ENCODE measurements around the gene MRPL23.

Gene MRPL23

DNA sequence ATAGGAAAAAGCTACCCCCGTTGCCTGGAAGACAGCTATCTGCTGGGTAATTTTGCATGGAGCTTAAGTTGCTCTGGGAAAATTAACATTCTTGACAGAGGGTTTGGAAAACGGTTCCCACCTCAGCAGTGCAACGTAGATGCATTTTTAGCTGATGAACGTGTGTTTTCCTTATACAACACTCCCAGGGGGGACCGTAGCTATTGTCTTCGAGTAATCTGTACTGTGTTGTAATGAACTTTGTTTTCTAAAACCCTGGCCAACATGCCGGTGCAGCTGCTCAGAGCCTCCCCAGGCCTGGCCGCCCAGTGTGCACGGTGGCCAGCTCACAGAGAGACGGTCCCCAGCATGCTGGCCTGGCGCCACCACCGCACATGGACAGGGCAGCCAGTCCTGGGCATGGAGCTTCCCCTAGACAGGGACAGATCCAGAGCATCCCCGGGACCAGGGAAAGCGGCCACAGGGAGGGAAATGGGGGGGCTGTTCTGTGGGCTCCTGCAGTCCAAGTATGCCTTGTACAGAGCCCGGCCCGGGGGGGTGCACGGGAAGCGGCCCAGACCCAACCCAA is 25.5 kb upstream of the MRPL23 start:
- DNase-seq = no peak

DNA sequence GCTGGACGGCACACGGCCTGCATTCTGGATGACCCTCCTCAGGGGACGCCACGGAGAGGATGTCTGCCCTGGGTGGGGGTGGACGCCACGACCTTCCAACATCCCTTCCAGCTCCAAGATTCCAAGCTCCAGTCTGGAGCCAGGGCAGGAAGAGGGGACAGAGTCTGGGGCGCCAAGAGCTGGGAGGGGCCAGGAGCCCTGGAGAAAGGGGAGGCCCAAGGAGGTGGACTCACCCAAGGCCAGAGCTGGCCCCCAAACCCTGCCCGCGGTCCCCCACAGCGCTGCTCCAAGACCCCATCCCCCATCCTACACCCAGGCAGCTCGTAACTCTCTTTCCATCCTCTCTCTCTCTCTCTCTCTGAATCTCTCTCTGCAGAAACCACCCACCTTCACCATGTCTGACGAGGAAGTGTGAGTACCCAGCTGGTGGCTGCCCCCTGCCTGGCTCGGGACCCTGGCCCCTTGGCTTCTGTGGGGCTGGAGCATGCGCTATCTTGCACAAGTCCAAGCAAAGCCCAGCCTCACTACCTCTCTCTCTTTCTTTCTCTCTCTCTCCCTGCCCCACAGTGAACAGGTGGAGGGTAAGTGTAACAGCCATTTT is 24.6 kb upstream of the MRPL23 start:
- no peak for DNase-seq

DNA sequence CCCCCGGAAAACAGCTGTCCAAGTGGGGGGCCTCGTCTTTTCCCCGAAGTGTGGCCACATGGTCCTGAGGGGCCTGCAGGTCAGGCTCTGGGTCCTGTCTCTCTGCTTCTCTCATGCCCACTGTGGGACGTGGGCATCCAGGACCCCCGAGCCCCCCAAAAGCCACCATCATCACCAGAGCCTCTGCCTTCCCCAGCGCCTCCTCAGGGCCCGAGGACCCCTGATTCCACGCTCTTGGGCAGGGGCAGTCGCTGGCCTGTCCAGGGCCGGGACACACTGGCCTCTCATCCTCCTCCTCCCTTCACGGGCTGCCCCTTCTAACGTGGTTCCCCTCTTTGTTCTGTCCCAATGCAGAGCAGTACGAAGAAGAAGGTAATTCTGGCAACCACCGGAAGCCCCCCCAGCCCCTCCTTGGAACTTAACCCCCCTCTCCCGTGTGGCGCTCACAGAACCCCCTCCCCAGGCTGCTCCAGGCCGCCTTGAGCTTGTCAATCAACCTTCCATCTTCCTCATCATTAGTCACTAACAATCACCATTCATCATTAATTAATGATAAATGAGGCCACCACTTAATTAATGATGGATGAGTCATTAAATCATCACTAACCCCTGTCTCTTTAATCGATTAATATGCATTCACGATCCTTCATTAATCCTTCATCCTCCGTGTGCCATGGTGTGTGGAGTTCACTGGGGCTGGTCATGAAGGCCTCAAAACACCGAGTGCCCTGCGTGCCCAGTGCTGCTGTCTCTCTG is 23.8 kb upstream of the MRPL23 start:
- no peak for DNase-seq

DNA sequence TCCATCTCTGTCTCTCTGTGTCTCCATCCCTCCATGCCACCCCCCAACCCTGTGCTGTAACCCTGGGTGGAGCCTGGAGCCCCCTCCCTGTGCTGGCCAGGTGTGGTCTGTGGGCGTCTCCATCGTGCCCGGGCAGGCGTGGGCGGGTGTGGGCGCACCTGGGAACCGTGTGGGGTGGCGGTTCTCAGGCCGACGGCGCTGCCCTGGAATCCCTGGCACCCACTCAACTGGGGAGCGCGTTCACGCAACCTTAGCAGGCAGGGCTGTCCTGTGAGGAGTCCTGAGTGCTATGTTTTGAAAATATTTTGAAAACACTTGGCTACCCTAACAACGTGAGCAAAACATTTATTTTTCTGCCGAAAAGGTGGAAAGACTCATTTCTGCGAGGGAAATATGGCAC is 23.0 kb upstream of the MRPL23 start:
- no peak for DNase-seq

DNA sequence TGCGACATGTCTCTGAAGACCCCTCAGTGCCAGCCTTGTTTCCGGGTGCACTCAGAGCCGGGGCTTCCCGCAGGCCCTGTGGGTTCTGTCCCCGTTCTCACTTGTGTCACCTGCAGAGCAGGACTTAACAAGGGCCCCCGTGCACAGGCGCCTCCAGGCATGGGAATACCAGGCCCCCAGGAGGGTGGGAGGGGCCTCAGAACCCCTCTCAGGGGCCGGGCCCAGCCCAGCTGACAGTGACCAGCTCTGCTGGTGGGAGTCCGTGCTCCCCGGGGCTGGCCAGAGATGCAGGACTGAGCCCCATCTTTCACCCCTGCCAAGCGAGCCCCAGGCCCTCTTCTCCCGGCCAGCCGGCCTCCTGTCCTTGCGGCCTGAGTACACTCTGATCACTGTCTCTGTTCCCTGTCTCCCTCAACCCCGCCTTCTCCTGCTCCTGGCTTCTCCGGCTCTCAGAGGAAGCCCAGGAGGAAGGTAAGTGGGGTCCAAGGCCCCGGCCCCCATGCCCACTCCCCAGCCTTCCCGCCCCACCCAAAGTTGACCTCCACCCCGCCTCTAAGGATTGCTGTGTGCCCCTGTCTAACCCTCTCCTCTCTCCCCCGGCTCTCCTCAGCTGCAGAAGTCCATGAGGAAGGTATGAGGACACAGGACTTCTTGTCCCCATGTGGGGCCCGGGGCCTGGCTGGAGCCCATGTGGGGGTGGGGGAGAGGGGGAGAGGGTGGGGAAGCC is 22.3 kb upstream of the MRPL23 start:
- no peak for DNase-seq

DNA sequence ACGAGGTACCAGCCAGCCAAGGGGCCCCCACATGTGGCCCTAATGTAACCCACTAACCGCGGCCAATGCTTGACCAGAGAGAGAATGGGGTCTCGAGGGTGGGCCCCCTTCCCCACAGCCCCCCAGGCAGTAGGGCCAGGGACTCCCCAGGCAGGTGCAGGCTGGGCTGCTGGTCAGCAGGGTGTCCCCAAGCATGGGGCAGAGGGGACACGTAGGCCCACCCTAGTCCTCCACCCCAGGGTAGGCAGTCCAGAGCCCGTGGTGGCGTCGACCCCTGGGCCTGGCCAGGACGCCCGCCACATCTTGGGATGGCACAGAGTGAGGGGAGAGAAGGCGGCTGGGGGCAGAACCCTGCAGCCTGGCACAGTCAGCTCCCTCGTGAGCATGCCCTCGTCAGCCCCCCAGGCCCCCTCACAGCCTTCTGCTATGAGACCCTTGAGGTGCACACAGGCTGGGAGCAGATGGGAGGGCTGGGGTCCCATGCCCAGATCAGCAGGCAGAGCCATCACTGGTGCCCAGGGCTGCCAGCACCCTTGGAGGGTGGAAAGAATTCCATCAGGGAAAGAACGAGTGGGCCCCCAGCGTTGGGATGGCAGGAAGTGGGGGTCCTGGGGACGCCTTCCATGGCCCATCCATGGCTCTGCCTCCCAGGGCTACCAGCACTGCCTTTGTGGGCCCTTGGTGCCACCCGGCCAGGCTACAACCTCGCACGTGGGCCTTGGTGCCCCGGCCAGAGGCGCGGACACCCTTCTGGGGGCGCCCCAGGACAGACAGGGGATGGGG is 21.6 kb upstream of the MRPL23 start:
- no peak for DNase-seq

DNA sequence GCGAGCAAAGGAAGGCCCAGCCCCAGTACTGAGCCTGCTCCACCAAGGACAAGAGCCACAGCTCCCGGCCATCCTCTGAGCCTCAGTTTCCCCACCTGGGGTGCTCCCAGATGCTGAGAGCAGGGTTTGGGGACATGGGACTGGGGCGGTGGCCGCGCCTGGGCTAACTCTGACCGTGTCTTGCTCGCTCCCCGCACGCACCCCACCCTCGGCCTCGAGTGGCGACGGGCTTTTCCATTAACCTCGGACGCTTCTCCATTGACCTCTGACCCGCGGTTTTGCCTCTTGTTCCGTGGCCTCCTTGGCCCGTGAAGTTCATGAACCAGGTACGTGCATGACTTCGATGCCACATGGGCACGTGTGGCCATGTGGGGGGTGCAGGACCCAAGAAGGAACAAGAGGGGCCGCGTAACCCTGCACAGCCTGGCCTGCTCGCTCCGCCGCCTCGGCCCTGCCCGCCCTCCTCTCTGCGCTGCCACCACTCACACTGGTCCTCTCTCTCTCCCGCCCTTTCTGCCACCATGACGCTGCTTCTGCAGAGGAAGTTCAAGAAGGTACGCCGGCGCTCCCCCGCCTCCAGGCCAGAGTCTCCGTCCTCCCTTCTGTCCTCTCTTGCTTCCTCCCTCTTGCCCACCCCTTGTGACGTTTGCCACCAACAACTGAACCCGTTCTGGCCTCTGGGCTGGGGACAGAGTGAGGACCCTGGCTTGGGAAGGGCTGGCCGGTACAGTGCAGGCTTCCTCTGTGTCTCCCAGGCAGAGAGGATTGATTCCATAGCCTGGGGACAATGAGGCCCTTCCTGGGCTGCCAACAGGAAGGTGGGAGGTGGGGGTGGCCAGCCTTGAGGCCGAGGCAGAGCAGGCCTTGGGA is 20.7 kb upstream of the MRPL23 start:
- no peak for DNase-seq

DNA sequence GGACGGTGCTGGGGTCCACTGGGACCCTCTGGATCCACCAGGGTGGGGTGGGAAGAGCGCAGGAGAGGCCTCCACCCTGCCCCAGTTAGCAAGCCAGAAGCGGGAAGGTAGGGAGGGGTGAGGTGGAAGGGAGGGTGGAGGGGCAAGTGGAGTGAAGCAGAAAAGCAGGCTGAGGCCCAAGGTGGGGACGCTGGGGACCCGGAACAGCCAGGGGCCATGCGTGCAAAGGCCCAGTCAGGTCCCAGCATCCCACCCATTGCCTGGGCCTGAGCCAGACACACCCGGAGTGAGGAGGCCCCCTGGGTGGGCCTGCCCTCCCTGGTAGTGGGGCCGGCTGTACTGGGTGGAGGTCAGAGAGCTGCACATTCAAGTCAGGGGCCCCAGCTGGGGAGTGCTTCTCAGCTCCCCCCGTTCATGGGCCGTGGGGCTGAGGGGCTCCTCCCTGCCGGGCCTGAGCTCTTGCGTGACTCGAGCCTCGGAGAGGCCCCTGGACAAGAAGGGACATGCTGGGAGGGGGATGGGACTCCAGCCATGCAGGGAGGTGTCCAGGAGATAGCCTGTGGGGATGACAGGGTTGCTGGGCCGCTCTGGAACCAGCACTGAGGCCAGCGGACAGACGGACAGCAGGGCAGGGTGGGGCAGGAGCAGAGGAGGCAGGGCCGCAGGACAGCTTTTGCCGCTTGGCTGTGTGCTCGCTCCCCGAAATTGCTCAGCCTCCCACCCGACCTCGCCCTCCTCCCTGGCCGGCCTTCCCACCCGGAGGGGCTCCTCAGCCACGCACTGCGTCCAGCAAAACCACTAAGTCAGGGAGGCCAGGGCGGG is 19.9 kb upstream of the MRPL23 start:
- no peak for DNase-seq

DNA sequence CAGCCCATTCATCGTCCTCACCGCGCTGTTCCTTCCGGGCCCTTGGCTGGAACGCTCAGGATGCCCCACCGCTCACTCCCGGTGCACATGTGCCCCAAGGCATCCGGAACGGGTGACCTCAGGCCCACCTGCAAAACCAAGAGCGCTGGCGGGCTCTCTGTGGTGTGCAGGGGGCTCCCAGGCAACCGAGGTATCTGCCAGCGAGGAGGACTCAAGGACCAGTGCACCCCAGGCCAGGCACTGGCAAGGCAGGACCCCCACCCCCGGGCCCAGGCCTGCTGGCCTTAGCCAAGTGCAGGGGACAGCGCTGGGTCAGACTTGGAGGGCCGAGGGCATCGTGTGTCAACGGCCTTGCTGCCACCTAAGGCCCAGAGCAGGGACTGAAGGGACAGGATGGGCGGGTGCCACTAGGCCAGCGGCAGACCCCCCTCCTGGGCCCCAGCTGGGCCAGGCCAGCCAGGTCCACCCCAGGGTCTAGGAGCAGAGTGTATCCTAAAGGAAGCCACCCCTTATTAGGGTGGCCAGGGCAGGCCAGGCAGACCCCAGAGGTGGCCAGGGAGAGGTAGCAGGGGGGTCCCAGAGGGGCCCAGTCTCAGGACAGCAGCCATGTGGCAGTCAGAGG is 19.2 kb upstream of the MRPL23 start:
- no peak for DNase-seq

DNA sequence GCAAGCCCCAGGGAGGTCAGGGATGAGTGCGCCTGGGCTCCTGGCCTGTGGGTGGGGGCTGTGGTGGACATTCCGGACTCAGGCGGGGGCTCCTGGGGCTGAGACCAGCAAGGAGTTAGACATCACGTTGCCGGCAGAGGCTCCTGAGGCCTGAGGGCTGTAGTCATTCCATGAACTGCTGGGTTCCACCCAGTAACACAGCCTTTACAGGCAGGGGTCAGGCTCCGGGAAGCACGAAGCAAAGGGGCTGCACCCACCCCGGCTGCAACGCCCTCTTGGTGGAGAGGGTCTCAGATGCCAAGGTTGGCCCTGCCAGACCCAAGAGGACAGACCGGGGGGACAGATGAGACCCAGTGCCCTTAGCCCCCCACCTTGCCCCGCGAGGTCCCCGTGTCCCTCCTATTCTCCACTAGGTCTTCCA is 18.7 kb upstream of the MRPL23 start:
- no peak for DNase-seq

DNA sequence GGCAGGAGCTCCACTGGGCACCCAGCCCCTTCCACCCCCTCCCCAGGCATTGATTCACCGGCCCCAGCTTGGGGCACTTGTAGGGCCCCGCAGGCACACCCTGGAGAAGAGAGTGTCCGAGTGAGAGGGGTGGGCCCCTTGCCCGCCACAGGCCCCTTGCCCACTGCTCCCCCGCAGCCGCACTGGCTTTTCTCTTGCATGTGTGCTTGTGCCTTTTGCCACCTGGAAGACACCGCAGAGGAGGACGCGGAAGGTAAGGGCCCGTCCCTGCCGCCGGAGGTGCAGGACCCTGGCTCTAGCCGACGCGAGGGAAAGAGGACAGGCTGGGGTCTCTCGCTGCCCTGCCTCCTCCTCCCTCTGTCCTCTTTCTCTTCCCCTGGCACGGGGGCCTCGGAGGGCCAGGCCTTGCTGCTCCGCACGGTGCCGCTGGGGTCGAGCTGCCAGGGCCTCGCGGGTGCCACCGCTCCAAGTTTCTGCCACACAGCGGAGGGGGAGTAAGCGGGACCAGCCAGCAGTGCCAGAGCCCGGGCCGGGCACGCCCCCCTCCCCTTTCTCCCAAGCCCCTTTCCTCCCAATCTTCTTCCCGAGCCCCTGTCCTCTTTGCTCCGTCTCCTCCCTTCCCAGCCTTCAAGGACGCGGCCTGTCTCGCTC is 18.1 kb upstream of the MRPL23 start:
- DNase-seq = no peak

DNA sequence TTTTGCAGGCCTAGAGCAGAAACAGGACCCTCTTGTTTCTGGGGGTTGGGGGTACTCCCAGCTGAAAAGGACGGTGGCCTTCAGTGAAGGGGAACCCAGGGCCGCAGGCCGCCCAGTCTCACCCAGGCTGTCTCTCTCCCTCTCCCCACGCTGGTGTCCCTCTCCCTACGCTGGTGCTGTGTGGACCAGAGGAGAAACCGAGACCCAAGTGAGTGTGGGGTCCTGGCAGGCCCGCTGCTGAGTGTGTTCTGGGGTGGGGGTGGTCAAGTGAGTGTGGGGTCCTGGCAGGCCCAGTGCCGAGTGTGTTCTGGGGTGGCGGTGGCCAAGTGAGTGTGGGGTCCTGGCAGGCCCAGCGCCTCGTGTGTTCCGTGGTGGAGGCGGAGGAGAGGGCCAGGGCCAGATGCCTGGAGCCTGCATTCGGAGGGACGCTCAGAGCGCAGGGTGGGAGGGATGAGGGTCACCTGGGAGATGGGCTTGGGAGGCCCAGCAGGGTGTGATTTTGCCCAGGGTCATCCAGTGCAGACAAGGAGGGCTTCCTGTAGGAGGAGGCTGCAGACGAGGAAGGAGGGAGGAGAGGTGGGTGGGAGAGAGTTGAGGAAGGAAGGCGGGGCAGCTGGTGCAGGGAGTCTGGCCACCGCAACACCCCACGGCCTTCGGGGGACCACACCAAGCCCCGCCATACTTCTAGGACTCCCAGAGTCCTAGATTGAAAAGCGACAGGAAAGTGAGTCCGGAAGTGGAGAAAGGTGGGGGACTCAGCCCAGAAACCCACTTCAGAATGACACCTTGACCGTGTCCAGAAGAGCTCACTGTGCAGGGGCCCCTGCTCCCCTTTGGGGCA is 17.3 kb upstream of the MRPL23 start:
- no peak for DNase-seq

DNA sequence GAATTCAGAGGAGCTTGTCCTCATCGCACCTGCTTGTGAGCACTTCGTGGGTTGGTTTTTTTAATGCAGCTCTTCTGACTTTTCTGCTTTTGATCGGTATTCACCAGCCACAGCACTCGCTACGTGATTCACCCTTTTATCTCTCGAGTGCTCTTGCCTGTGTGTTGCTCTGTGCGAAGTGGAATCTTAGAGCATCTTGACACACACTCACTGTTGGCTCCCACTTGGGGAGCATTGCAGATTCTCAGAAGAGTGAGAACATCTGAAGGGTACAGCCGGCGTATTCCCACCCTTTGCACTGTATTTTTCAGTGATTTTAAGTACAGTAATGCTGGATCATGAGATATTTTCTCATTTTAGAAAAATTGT is 16.7 kb upstream of the MRPL23 start:
- DNase-seq = no peak

DNA sequence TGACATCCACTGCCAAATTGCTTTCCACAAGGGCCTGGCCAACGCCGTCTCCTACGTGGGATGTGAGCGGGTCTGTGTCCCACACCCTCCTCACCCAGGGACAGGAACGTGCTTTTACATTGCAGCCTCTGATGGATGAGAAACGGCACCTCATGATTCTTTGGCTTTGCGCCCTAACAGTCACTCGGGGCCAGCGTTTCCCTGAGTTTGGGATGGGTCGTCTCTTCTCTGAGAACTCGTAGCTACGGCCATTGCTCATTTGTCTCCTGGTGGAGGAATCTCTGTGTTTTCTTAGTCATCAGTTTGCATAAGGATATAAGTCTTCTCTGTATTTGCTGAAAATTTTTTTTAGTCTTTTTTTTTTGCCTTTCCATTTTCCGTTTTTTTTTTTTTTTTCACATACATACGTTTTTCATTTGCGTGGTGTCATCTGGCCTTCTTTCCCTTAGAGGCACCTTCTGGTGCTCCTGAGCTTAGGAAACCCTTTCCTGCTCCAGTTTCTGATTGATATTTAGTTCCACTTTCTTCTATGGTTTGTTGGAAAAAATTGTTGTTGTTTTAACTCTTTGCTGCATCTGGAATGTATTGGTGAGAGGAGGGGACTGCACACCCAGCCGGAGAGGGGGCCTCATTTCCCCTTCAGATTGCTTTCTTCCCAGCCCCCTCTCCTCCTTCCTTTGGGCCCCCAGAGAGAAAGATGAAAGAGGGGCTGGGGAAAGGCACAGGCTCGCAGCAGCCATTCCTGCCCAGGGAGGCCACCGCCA is 15.6 kb upstream of the MRPL23 start:
- DNase-seq = no peak

DNA sequence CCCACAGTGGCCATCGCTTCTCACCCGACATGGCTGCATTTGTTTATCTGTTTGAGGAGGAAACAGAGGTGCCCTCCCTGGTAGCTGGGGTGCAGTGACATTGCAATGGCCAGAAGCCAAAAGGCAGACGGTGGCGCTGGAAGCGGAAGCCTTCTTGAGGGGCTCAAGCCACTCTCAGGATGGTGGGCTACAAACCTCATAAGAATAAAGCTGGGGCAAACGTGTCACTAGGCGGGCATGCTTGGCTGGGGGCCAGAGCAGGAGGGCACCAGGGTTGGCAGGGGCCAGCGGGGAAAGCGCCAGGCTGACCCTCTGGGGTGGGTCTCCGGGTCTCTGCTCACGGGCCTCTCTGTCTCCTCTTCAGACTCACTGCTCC is 15.0 kb upstream of the MRPL23 start:
- DNase-seq = no peak

DNA sequence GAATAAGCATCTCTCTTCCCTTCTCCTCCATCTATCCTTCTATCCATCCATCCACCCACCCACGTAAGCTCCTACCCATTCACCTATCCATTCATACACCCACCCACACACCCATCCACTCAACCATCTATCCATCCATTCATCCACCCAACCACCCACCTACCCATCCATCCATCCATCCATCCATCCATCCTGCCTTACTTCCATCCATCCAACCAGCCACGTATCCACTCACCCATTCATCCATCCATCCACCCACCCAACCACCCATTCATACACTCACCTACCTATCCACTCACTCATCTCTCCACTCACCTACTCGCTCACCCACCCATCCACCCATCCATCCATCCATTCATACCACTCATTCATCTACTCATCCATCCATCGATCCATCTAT is 14.5 kb upstream of the MRPL23 start:
- no peak for DNase-seq

DNA sequence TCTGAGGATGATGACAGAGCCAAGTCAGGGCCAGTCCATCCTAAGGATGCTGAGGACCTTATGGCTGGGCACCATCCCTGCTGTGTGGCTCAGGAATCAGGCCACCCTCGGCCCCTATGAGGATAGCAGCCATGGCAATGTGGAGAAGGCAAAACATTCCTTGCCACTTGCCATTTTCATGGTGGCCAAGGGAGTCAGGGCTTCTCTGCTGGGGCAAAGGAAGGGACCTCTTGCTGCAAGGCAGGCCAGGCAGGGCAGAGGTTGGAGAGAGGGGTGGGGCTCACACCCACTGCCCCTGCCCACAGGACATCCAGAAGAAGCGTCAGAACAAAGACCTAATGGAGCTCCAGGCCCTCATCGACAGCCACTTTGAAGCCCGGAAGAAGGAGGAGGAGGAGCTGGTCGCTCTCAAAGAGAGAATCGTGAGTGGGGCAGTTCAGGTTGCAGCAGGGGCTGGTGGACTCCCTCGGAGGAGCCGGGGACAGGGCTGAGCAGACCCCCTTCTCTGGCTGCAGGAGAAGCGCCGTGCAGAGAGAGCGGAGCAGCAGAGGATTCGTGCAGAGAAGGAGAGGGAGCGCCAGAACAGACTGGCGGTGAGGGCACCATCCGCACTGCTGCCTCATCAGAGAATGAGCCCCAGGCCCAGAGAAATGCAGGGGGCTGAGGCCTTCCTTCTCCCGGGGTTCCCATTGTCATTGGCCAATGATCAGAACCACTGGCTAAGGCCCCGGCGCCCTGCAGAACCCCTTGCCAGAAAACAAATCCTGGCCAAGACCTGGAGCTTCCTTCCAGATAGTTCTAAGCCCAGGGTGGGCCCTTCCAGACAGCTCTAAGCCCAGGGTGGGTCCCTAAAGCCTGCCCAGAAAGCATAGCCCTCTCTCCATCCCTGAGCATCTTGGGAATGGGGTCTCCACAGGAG is 13.5 kb upstream of the MRPL23 start:
- no peak for DNase-seq

Measured in NCI-H1694 treated with DMSO at 0.1 percent for 48 hours (cell line).